Measurements from ENCODE around the gene PLXNA4.

DNA sequence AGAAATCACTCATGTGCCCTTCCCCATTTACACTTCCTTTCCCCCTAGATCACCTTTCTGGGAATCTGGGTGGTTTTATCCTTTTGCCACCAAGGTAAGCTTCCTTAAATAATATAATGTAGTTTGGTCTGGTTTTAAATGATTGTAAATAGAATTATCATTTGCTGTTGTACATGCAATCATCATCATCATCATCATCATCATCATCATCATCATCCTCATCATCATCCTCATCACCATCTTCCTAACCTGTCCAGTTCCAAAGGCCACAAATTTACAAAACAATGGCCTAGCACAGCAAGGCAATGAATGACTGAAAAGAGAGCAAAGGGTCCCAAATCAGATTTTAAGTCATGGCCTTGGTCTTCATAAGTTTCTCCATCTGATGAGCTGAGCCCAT is 329.7 kb downstream of the PLXNA4 start:
- TF ChIP-seq, protein P1, sequence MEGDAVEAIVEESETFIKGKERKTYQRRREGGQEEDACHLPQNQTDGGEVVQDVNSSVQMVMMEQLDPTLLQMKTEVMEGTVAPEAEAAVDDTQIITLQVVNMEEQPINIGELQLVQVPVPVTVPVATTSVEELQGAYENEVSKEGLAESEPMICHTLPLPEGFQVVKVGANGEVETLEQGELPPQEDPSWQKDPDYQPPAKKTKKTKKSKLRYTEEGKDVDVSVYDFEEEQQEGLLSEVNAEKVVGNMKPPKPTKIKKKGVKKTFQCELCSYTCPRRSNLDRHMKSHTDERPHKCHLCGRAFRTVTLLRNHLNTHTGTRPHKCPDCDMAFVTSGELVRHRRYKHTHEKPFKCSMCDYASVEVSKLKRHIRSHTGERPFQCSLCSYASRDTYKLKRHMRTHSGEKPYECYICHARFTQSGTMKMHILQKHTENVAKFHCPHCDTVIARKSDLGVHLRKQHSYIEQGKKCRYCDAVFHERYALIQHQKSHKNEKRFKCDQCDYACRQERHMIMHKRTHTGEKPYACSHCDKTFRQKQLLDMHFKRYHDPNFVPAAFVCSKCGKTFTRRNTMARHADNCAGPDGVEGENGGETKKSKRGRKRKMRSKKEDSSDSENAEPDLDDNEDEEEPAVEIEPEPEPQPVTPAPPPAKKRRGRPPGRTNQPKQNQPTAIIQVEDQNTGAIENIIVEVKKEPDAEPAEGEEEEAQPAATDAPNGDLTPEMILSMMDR (conservative IDR thresholded peaks at IDR 0.05; ENCODE audit: low read depth, low read length) = no peak
- TF ChIP-seq EZH2 (IDR thresholded peaks at IDR 0.05; ENCODE audit: borderline replicate concordance, low read depth, low read length, poor library complexity, severe bottlenecking) = no peak

All from A673 (cell line).